Measurements from ENCODE around the gene NTNG1. TPM values are rescaled to one million over a fixed set of nuclear protein-coding genes. Genes with fewer than 3 reads are reported as not detected.

NTNG1 gene
- total RNA-seq, 1 donor from 2014 or later = not detected

GRCh38 chr1:107100331-107100984 lies 40.4 kb upstream of the NTNG1 start:
- intact Hi-C loops (cut with DNase I) = no loop called here
- H3K9me3 ChIP-seq = no peaks in the 10 kb centered on the region
- H3K36me3 ChIP-seq = no peaks in the 10 kb centered on the region
- H3K27ac ChIP-seq = no peak overlapping the region
- no peak for DNase-seq (ENCODE audit: low spot score in 2 of 2)
- TF ChIP-seq CTCF (IDR thresholded peaks at IDR 0.05) = no peak
- no peaks in the 10 kb centered on the region for H3K27me3 ChIP-seq
- no peaks in the 10 kb centered on the region for H3K4me1 ChIP-seq
- H3K4me3 ChIP-seq = no peak overlapping the region

GRCh38 chr1:107105914-107106313 lies 34.9 kb upstream of the NTNG1 start:
- no peaks in the 10 kb centered on the region for H3K4me1 ChIP-seq
- TF ChIP-seq CTCF (IDR thresholded peaks at IDR 0.05) = no peak
- H3K9me3 ChIP-seq = no peaks in the 10 kb centered on the region
- no peak overlapping the region for H3K27ac ChIP-seq
- intact Hi-C loops (cut with DNase I) = no loop called here
- no peaks in the 10 kb centered on the region for H3K36me3 ChIP-seq
- H3K27me3 ChIP-seq = no peaks in the 10 kb centered on the region
- H3K4me3 ChIP-seq = no peak overlapping the region
- DNase-seq (ENCODE audit: low spot score in 2 of 2) = no peak

GRCh38 chr1:107110326-107110725 lies 30.5 kb upstream of the NTNG1 start:
- H3K9me3 ChIP-seq = no peaks in the 10 kb centered on the region
- H3K27ac ChIP-seq = no peak overlapping the region
- H3K4me3 ChIP-seq = no peak overlapping the region
- no peak for DNase-seq (ENCODE audit: low spot score in 2 of 2)
- no peaks in the 10 kb centered on the region for H3K36me3 ChIP-seq
- no peaks in the 10 kb centered on the region for H3K27me3 ChIP-seq
- no peak for TF ChIP-seq CTCF (IDR thresholded peaks at IDR 0.05)
- intact Hi-C loops (cut with DNase I) = no loop called here
- H3K4me1 ChIP-seq = no peaks in the 10 kb centered on the region

- intact Hi-C loops (cut with DNase I) = no loop called here
- Histone ChIP-seq H3K36me3 (no peaks in the 10 kb centered on the region), H3K4me3 (no peak overlapping the region), H3K4me1 (no peaks in the 10 kb centered on the region), H3K27ac (no peak overlapping the region), H3K27me3 (no peaks in the 10 kb centered on the region), H3K9me3 (no peaks in the 10 kb centered on the region)
- TF ChIP-seq CTCF (IDR thresholded peaks at IDR 0.05) = no peak
- no peak for DNase-seq (ENCODE audit: low spot score in 2 of 2)
Observed at GRCh38 chr1:107116306-107116790, 24.5 kb upstream of the NTNG1 start.

- Histone ChIP-seq H3K4me3 (no peak overlapping the region), H3K9me3 (no peaks in the 10 kb centered on the region), H3K27ac (no peak overlapping the region), H3K27me3 (no peaks in the 10 kb centered on the region), H3K4me1 (no peaks in the 10 kb centered on the region), H3K36me3 (no peaks in the 10 kb centered on the region)
- intact Hi-C loops (cut with DNase I) = no loop called here
- no peak for DNase-seq (ENCODE audit: low spot score in 2 of 2)
- TF ChIP-seq CTCF (IDR thresholded peaks at IDR 0.05) = no peak
Observed at GRCh38 chr1:107122225-107122624, 18.6 kb upstream of the NTNG1 start.

- Histone ChIP-seq H3K27ac (no peak overlapping the region), H3K27me3 (no peaks in the 10 kb centered on the region), H3K4me1 (no peaks in the 10 kb centered on the region), H3K36me3 (no peaks in the 10 kb centered on the region), H3K4me3 (no peak overlapping the region), H3K9me3 (no peaks in the 10 kb centered on the region)
- no peak for DNase-seq (ENCODE audit: low spot score in 2 of 2)
- TF ChIP-seq CTCF (IDR thresholded peaks at IDR 0.05) = no peak
- intact Hi-C loops (cut with DNase I) = no loop called here
Observed at GRCh38 chr1:107123741-107124140, 17.1 kb upstream of the NTNG1 start.

All from ascending aorta (tissue), 2 donors.